HG03095 (cell line): ENCODE data around the gene PDE4D.

ENCODE experiments used
- ATAC-seq: cut with Tn5 transposase; IDR thresholded peaks from one replicate; pipeline ENCODE4 v1.9.1; 2021; ENCODE audit warnings: moderate library complexity; ENCODE audit not compliant: unreplicated experiment

The PDE4D gene

GRCh38 chr5:58927938-58928337 is 965.6 kb downstream of the PDE4D start:
- ATAC-seq: no peak

- ATAC-seq: no peak
These were observed 966.3 kb downstream of the PDE4D start for GRCh38 chr5:58927181-58927580.

- no peak for ATAC-seq
These were observed 967.0 kb downstream of the PDE4D start for GRCh38 chr5:58926541-58926935.

GRCh38 chr5:58925627-58926540 is 967.6 kb downstream of the PDE4D start:
- no peak for ATAC-seq

- no peak for ATAC-seq
These were observed 969.2 kb downstream of the PDE4D start for GRCh38 chr5:58924306-58924705.

GRCh38 chr5:58923355-58923754 is 970.2 kb downstream of the PDE4D start:
- ATAC-seq: no peak

GRCh38 chr5:58922461-58923171 is 970.9 kb downstream of the PDE4D start:
- no peak for ATAC-seq

- ATAC-seq: no peak
These were observed 972.4 kb downstream of the PDE4D start for GRCh38 chr5:58921159-58921558.

- no peak for ATAC-seq
These were observed 973.7 kb downstream of the PDE4D start for GRCh38 chr5:58919833-58920232.
